ENCODE measurements around the gene PNPT1. TPM values are rescaled to one million over a fixed set of nuclear protein-coding genes. Genes with fewer than 3 reads are reported as not detected.

PNPT1 gene
- total and polyA plus RNA-seq, 2 of the 8 experiments (the other 6 are each of a cell fraction or from before 2014, with no cell fraction given): 8.3 to 40.2 TPM

DNA sequence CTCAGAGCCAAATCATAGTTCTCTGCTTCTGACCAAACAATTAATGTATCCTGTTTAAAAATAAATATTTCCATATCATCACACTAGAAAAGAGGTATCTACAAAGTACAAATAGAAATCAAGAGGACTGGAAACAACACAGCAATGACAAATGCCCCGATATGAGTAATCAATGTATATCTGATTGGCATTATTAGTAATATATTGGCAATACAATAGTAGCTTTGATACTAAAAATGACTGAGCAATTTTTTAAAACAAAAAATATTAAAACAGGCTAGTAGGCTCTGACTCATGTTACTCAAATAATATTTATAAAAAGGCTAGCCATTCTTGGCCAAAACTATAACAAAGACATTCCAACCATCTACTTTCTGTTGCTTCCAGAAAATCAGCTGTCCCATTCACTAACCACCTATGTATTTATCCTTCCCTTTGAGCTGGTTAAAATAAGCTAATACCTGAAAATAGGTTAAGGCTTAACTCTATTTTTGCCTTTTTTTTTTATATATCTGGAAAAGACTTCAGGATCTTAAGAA lies 89.5 kb downstream of the PNPT1 start:
- Histone ChIP-seq H4K8ac (ENCODE audit: extremely low read depth, insufficient read depth, low read length) (no peak overlapping the region), H3K79me2 (ENCODE audit: control insufficient read depth in 1 of 2, insufficient read depth in 2 of 2, low read length in 2 of 2) (peaks cover 0 to 34% of the 10 kb centered on the region in 2 experiments; a peak in 2 of 4 replicates), H2BK5ac (ENCODE audit: low read depth, low read length) (no peak overlapping the region), H3K4ac (replicated peaks; ENCODE audit: insufficient read length, low read depth, low read length) (no peak overlapping the region), H4K5ac (ENCODE audit: insufficient read length, low read depth, low read length) (no peak overlapping the region), H3K56ac (replicated peaks; ENCODE audit: insufficient read length, low read depth, low read length) (no peak overlapping the region), H2BK15ac (ENCODE audit: low read length) (no peak overlapping the region), H3K79me1 (ENCODE audit: low read depth, low read length) (no peaks in the 10 kb centered on the region; the same call in 1 of the 2 replicates), H3K27me3 (replicated peaks in 1 of 4; ENCODE audit: control insufficient read depth in 3 of 4, extremely low read depth in 1 of 4, insufficient read depth in 3 of 4, low read length in 3 of 4) (no peaks in the 10 kb centered on the region), H3K18ac (ENCODE audit: extremely low read depth, low read length) (no peak overlapping the region), H3K27ac (ENCODE audit: low read depth, low read length) (no peak overlapping the region), H2AFZ (ENCODE audit: low read length) (no peak overlapping the region), H3K36me3 (ENCODE audit: control insufficient read depth in 2 of 4, insufficient read depth in 4 of 4, low read length in 3 of 4) (peaks cover 0 to 8% (median 4%) of the 10 kb centered on the region in 4 experiments; a peak in 2 of 8 replicates), H3K14ac (ENCODE audit: insufficient read length) (no peak overlapping the region), H3K4me2 (ENCODE audit: insufficient read depth in 1 of 2, low read depth in 2 of 2, low read length in 2 of 2) (no peak overlapping the region), H3K23ac (ENCODE audit: insufficient read length) (no peak overlapping the region), H4K20me1 (replicated peaks in 1 of 2; ENCODE audit: control insufficient read depth in 1 of 2, insufficient read depth in 2 of 2, low read length in 2 of 2) (no peaks in the 10 kb centered on the region), H2BK12ac (ENCODE audit: low read depth, low read length) (no peak overlapping the region), H2BK20ac (ENCODE audit: low read length) (no peak overlapping the region), H3K4me1 (replicated peaks in 1 of 4; ENCODE audit: control insufficient read depth in 3 of 4, insufficient read depth in 4 of 4, low read length in 3 of 4) (no peaks in the 10 kb centered on the region), H3K23me2 (ENCODE audit: low read depth, low read length) (no peaks in the 10 kb centered on the region), H3K9ac (replicated peaks in 1 of 4; ENCODE audit: extremely low read depth in 1 of 4, low read depth in 3 of 4, low read length in 3 of 4) (no peak overlapping the region), H3K9me3 (ENCODE audit: insufficient read depth in 2 of 2, low read depth in 1 of 2, low read length in 1 of 2) (no peaks in the 10 kb centered on the region), H3K4me3 (ENCODE audit: extremely low read depth in 1 of 4, insufficient read depth in 2 of 4, low read depth in 3 of 4, low read length in 4 of 4) (no peak overlapping the region), H2AK5ac (ENCODE audit: low read depth, low read length) (no peak overlapping the region), H4K91ac (replicated peaks; ENCODE audit: insufficient read length, low read length) (no peak overlapping the region), H2BK120ac (replicated peaks; ENCODE audit: low read depth, low read length) (no peak overlapping the region)
- 86% methylated on average over 1 of the region's 1 CpG; no CpG with 5 or more reads in 1 of the 2 experiments for WGBS, 2 experiments (ENCODE audit: extremely low coverage in 1 of 2, insufficient coverage in 1 of 2, insufficient read length in 1 of 2, insufficient replicate concordance in 2 of 2, low coverage in 1 of 2, low lambda C conversion rate in 2 of 2, missing lambda C conversion rate in 1 of 2)
- ChIA-PET CTCF (ENCODE audit: partially characterized antibody) (no interaction called here), POLR2A (ENCODE audit: partially characterized antibody) (interaction anchor here (2.7 kb wide), 1 partner anchor 13 kb away, joined by 7 read pairs; the partner anchor contains the start of gene PPP4R3B)
- FAIRE-seq: no peak
- TF ChIP-seq RFX5 (IDR thresholded peaks at IDR 0.05; ENCODE audit: borderline replicate concordance, low read depth, low read length) (no peak), CHD2 (IDR thresholded peaks at IDR 0.05; ENCODE audit: low read length) (no peak), KDM1A (IDR thresholded peaks at IDR 0.05; ENCODE audit: borderline replicate concordance, low read length) (no peak), RXRA (IDR thresholded peaks at IDR 0.05; ENCODE audit: insufficient read depth, low read depth, low read length) (no peak), CHD1 (IDR thresholded peaks at IDR 0.05; ENCODE audit: low read depth, low read length) (no peak), BRCA1 (IDR thresholded peaks at IDR 0.05; ENCODE audit: low read depth, low read length) (no peak), SIRT6 (IDR thresholded peaks at IDR 0.05; ENCODE audit: low read length) (no peak), KDM4A (IDR thresholded peaks at IDR 0.05; ENCODE audit: low read depth, low read length, severe bottlenecking) (no peak), SIN3A (conservative IDR thresholded peaks at IDR 0.05 in 1 of 2, IDR thresholded peaks at IDR 0.05 in 1 of 2; ENCODE audit: low read depth in 1 of 2, low read length in 2 of 2) (no peak), CEBPB (IDR thresholded peaks at IDR 0.05; ENCODE audit: low read depth, low read length) (no peak)
- DNase-seq (ENCODE audit: low read depth in 1 of 2, low spot score in 2 of 2): no peak
